Renal cortical epithelial cell (primary cell): ENCODE results near the gene TDG. TPM values are rescaled to one million over a fixed set of nuclear protein-coding genes. Genes with fewer than 3 reads are reported as not detected.

Source experiments
- DNase-seq: peaks from one replicate; pipeline ENCODE4 v3.0.0-alpha.2; 2011; ENCODE audit warnings: low read depth
- total RNA-seq: library from RNA; depleted of rRNA; stranded (reverse); fragments of >200 nt; gene quantifications from 2 replicates; pipeline ENCODE4 v1.2.3, GENCODE V29; 2014

TDG gene
- 35.9 and 39.4 TPM in 2 replicates for total RNA-seq

GRCh38 chr12:103965590-103966504 is at the start of gene TDG:
Gene TDG (plus strand): TSS chr12:103965872. CDS start chr12:103966038, 166 bp downstream.
- peak; percentile 96 for DNase-seq

DNA sequence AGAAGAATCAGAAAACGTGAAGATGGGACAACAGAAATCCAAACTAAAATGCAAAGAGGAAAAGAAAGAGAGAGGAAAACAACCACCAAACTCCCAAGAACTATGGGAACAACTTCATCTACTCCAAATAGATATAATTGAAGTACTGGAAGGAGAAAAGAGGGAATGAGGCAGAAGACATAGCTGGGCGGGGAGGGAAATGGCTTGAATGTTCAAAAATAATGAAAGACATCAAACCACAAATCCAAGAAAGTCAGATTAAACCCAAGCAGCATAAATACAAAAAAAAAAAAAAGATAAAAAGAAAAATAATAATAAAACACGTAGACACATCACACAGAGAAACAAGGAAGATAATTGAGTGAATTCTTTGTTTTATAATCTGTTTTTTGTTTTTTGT is 47.8 kb upstream of the TDG start:
- DNase-seq = no peak

GRCh38 chr12:103924761-103925641 is 40.7 kb upstream of the TDG start:
- DNase-seq = peak; percentile 92

GRCh38 chr12:103928682-103929045 is 37.0 kb upstream of the TDG start:
- no peak for DNase-seq

DNA sequence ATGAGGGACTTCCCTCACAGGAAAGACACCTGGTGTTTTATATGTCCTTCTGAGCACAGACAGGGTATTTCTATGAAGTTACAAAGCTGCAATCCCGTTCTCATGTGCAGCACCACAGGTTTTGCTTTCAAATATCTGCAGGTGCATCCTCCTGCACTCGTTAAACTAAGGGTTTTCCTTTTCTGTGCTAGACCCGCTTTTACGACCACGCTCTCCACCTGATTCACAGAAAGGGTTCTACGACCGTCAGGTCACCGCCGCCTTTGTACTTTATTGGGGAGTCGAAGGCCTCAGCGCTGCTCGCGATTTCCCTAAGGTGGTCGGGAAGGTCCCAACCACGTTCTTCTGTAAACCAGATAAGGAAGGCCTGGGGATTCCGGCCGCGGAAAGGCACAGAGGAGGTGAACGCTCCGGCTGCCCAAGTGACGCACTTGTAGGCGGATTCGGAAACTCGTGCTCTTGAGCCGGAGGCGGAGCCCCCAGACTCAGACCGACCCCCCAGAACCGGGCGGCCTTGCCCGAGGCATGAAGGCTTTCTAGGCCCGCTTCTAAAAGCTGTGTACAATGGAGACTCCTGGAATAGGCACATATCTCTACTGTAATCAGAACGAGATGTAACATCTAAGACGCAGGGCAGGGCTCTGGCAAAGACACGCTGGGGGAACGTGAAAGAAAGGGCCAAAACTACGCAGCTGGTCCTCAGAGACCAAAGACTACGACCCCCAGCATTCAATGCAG is 36.5 kb upstream of the TDG start:
- DNase-seq = peak; percentile 88

- no peak for DNase-seq
These were observed 36.0 kb upstream of the TDG start for GRCh38 chr12:103929784-103930033.

- DNase-seq = peak; percentile 99
These were observed 35.5 kb upstream of the TDG start, which contains the start of gene HSP90B1 for GRCh38 chr12:103930034-103930786. Gene HSP90B1 (plus strand): TSS chr12:103930410. CDS start chr12:103930516, 106 bp downstream.

GRCh38 chr12:103930787-103931735 is 34.6 kb upstream of the TDG start:
- DNase-seq = peak; percentile 33

GRCh38 chr12:103933237-103933636 is 32.4 kb upstream of the TDG start:
- DNase-seq = no peak

- no peak for DNase-seq
These were observed 29.0 kb upstream of the TDG start for GRCh38 chr12:103936679-103937078.

DNA sequence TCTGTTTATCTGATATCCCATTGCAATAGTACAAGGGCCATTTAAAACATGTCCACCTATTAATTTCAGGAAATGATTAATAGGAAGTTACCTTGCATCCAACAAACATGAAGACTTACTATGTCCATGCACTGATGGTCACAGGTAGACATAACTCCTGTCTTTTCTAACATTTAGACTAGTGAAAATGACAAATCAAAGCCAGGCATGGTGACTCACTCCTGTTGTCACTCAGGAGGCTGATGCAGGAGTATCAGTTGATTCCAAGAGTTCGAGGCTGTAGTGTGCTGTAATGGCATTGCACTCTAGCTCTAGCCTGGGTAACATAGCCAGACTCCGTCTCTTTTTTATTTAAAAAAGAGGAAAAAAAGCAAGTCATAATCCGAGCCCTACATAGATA is 20.7 kb upstream of the TDG start:
- DNase-seq = no peak

GRCh38 chr12:103947871-103948555 is 17.7 kb upstream of the TDG start:
- DNase-seq = no peak

DNA sequence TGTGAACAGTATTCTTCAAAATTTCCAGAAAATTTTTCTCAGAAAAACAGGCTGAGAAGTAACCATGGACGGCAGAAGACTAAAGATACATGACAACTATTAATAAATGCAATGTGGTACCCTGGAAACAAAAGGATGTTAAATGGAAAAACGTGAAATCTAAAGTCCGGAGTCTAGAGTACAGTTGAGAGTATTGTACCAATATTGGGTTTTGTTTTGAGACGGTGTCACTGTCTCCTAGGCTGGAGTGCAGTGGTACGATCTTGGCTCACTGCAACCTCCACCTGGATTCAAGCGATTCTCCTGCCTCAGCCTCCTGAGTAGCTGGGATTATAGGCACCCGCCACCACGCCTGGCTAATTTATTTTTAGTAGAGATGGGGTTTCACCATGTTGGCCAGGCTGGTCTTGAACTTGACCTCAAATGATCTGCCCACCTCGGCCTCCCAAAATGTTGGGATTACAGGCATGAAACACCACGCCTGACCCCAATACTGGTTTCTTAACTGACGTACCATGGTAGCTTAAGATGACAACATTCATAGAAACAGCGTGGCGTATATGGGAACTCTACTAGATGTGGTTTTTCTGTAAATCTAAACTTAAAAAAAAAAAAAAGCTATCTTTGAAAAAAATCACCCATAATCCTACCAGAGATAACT is 16.8 kb upstream of the TDG start:
- no peak for DNase-seq

DNA sequence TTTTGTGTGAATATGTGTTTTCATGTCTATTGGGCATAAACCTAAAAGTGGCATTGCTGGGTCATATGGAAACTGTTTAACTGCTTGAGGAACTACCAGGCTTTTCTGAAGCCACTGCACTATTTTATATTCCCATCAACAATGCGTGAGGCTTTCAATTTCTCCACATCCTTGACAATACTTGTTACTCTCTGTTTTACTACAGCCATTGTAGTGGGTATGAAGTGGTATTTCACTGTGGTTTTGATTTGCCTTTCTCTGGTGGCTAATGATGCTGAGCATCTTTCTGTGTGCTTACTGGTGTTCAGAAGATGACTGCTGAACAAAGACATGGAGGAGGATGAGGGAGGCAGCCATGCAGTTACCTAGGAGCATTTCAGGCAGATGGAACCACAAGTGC is 13.2 kb upstream of the TDG start:
- no peak for DNase-seq

GRCh38 chr12:103955811-103956508 is 9.7 kb upstream of the TDG start:
- no peak for DNase-seq

DNA sequence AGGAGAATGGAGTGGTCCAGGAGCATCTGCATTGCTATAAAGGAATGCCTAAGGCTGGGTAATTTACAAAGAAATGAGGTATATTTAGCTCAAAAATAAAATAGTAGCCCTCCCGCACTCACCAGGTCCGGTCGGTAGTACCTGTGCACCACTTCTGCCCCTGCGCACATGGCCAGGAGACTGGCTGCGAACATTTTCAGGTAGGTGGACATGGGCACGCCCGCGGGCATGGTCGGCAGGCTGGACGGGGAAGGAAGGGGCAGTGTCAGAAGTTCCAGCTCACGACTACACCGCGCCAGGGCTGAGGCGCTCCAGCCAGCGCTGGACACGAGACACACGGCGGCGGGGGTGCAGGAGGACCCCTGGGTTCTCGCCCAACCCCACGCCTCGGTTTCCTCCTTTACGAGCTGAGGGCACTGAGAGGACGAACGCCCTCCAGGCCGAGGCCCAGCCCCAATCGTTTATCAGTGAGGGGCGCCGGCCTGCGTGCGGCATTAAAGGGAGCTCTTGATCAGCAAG is 9.1 kb upstream of the TDG start:
- DNase-seq = no peak

DNA sequence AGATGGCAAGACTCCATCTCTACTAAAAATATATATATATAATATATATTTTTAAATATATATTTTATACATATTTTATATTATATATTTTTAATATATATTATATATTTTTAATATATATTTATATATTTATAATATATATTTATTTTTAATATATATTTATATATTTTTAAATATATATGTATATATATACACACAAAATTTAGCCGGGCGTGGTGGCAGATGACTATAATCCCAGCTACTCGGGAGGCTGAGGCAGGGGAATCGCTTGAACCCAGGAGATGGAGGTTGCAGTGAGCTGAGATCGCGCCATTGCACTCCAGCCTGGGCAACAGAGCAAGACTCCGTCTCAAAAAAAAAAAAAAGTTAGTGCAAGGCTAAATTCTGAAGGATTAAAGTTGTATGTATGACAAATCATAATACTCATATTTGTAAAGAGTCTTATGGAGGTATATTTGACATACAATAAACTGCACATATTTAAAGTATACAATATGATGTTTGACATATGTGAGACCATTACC is 7.7 kb upstream of the TDG start:
- no peak for DNase-seq

GRCh38 chr12:103958621-103959020 is 7.1 kb upstream of the TDG start:
- DNase-seq = peak; percentile 69
